Midbrain (tissue), 1 donor: Measurements from ENCODE around the gene ZMIZ1.

ENCODE experiments used
- DNase-seq: peaks from one replicate; lab custom pipeline; 2025; lab: John Stamatoyannopoulos, UW

Gene ZMIZ1

DNA sequence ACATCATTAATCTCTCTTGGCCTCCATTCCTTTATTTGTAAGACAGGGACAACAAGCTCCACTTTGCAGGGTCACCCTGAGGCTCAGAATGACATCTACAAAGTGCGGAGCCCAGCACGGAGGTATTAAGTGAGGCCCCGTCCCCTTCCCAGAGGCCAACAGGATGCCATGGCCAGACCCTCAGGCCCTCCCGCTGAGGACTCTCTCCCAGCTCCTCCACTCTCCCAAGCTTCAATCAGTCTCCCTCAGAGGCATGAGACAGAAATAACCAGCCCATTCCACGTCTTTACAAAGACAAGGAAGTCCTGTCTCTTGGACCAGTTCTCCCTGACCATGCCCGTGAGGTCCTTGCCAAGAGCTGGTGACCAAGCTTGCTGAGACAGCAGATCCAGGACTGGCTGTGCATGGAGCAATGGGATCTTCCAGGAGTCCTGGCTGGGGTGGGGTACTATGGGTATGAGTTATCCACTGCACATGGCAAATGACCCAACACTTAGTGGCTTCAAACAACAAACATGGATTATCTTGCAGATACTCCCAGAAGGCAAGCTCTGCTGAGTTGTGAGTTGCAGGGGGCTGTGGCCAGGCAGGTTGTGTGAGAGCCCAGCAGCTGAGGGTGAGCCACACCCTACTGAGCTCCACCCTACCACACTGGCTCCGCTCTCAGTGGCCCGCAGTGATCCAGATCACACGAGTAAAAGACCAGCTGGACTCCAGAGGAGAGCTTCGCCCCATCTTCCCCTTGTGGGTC lies 274.2 kb downstream of the ZMIZ1 start:
- DNase-seq, result no peak

DNA sequence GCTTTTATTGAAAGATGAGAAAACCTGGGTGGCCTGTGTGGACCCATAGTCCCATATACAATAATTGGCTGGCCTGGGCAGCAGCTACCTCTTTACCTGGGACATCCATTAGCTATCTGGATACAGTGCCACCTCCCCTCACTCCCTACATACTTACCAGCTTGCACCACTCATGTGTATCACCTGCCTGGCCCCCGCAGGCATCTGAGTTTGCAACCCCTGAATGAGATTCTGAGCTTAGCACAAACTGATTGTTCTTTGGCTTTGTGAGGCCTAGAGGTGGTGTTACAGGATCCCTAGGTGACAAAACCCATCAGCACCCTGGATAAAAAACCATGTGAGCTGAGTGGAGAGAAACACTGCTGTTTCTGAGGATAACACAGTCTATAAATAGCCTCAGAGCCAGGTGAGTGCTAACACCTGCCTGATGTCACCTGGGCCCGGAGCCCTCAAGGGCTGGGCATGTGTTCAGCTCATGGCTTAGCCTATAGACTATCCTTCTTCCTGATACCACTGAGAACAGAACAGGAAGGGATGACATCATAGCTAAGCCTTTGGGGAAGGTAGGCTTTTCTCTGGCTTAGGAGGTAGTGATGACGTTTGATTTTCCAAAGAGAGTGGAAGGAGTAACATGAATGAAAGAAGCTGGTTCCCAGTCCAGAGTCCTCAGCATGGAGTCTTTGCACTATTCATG lies 275.9 kb downstream of the ZMIZ1 start:
- no peak for DNase-seq

DNA sequence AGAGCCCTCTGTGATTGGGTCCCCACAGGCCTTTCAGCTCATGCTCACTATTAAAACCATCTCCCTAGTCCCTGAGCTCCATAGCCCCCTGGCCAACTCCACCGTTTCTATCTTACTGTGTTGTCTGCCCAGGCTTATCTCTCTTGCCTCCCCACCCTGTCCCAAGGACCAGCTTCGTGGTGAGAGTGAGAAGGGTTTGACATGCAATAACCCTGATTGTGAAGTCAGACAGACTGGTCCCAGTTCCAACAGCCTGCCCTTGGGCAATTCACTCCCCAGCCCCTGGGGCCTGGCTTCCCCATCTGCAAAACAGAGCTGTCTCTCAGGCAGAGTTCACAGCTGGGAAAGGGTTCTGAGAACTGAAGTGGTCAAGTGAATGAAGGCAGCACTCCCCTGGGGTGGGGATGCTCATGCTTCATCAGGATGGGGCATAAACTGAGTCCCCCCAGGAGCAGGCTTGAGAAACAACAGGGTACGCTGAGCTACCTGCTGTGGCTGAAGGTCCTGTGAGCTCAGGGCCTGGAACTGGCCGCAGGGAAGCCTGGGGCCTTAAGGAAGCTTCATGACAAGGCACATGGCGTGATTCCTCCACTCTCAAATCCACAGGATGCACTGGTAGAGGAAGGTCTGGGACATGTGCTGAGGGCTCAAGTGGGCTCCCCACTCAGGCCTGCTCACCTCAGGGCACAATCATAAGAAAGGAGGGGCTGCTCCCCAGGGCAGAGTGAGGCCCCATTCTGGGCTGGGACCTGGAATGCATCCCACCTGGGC lies 276.7 kb downstream of the ZMIZ1 start:
- DNase-seq, result no peak

DNA sequence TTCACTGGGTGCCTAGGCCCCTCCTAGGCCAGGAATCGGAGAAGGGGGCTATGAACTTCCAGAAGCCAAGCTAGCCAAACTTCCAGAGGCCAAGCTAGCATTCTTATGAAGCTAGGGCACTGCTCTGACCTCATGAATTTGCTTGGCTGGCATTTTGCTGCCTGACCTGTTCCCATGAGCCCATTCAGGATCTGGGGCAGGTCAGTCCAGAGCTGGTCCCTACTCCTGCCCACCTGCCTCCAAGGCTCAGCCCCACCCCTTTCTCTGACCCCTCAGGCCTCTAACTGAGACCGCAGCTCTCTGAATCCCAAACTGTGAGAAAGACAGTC lies 277.2 kb downstream of the ZMIZ1 start:
- no peak for DNase-seq

DNA sequence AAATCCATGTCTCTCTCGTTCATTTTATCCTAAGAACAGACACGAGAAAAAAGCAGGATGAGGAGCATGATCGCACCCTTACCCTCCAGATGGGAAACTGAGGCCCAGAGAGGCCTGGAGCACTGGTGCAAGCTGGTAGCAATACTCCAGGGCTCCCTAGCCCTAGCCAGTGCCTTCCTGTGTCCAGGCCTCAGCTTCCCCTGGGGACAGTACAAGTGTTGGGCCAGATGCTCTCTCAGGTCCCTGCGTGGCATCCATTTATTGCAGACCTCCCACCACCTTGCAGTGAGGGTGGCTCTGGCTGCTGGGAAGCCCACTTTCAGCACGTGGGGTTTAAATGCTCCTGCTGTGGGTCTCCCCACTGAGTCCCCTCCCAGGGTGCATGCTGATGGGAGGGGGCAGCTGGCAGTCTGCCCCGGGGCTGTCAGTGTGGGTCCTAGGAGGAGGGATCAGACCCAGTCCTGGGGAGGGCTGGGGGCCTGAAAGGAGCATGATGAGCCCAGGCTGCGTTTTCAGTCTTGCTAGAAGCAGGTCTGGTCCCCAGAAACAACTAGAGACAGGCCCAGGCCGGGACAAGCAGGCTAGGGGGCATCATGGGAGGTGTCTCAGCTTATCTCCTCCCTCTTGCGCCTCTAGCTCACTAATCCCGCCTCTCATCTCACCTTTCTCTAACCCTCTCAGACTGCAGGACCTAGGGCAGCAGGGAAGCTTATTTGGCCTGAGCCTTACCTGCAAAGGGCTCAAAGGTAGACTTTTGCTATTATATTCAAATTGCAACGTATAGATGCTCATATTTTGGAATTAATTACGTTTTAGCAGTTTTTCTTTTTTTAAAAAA lies 277.8 kb downstream of the ZMIZ1 start:
- no peak for DNase-seq

DNA sequence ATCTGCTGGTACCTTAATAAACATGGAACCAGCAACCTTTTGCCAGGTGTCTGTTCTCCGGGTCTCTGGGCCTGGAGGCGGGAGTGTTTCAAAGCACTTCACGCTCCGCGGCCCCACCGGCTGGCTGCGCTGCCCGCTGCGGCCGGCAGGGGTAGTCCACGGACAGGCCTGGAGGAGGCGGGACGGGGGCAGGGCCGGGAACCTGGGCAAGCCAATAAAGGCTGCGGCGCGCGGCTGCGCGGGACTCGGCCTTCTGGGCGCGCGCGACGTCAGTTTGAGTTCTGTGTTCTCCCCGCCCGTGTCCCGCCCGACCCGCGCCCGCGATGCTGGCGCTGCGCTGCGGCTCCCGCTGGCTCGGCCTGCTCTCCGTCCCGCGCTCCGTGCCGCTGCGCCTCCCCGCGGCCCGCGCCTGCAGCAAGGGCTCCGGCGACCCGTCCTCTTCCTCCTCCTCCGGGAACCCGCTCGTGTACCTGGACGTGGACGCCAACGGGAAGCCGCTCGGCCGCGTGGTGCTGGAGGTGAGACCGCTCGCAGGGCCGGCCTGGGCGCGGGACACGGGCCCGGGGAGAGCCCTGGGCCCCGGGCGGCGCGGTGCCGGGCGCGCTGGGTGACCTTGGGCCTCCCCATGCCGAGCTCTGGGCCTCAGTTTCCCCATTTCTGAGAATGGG lies 278.6 kb downstream of the ZMIZ1 start, which contains the start of gene PPIF:
TSS of gene PPIF (plus strand) at position 244 of the 668 bp plus-strand sequence. CDS start at position 324, 80 bp downstream.
- peak; percentile 94 for DNase-seq

DNA sequence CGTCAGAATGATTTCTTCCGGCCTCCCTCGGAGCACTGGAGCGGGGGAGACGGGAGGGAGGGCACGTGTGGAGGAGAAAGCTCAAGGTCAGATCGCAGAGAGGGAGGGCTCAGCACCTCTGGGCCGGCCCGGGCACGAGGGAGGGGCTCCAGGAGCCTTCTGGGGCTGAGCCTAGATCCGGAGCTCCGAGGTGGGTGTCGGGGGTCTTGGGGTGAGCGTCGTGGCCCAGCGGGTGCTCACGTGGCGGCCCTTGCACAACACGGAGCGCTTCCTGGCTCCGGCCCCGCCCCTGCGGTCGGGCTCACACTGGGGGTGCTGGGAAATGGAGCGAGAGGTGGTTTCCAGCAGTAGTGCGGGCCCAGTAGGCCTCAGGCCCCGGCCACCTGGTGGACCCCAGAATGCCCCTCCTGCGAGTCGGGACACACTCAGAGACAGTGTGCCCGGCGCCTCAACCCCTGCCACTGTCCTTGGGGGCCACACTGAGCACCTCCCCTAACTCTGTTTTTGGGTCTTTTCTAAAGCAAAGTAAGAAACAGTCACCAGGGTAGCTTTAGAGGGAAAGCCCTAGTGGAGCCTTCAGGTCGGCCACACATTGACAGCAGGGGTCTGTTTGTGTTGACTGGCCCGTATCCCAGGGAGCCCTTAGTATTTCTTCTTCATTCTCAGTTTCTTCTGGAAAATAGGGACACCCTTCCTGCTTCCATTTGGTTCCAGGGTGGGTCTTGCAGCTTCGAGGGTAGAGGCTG lies 279.3 kb downstream of the ZMIZ1 start:
- DNase-seq, result peak; percentile 30

DNA sequence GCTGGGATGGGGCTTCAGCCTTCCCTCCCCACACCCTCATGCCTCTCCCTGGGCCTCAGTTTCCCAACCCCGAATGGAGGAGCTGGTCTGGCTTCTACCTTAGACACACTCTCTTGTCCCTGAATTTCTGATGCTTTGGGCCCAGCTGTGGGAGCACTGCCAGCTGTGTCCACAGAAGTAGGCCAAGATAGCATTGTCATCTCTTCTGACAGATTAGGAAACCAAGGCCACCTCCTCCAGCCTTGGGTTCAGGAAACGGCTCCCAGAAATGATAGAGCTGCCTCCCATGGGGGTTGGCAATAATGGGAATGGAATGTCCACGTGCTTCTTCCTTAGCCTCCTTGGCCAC lies 279.8 kb downstream of the ZMIZ1 start:
- no peak for DNase-seq

DNA sequence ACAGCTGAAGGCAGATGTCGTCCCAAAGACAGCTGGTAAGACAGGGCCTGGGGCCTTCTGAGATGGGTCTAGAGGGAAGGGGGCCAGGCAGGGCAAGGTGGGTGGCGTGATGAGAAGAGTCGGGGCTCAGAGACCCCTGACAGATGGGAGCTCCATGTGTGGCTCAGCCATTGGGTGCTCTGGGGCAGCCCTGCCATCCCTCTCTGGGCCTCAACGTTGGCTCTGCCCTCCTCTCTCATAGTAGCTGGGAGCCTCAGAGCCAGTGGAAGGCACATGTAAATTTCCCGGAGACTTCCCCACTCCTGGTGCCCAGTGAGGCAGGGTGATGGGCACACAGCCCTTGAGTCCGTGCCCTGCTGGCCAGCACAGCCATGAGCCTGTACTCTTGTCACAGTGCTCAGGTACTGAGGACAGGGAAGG lies 280.3 kb downstream of the ZMIZ1 start:
- no peak for DNase-seq

DNA sequence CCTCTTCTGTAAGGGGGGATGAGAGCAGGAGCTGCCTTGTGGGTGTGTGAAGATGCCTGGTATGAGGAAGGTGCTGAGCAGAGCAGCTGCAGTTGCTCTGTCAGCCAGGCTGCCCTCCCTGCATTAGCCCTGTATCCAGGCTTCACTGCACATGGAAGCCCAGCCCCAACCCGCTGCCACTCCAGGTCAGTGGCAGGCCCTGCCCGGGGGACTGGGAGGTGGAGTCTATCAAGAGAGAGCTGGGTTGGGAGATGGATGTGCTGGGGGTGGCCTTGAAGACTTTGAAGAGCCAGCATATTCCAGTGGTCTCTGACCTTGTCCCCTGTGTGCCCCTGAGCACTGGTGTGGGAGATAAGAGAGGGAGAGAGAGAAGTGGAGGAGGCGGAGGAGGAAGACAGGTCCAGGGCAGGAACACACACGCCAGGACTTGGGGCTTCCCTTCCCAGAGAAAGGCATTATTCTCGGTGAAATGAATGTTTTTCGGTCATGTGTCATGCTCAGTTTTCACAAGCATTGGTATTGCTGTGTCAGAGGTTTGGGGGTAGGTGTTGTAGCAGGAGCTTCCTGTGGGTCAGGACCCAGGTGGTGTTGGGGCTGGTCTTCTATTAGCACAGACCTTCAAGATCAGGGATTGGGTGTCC lies 281.1 kb downstream of the ZMIZ1 start:
- DNase-seq, result no peak

DNA sequence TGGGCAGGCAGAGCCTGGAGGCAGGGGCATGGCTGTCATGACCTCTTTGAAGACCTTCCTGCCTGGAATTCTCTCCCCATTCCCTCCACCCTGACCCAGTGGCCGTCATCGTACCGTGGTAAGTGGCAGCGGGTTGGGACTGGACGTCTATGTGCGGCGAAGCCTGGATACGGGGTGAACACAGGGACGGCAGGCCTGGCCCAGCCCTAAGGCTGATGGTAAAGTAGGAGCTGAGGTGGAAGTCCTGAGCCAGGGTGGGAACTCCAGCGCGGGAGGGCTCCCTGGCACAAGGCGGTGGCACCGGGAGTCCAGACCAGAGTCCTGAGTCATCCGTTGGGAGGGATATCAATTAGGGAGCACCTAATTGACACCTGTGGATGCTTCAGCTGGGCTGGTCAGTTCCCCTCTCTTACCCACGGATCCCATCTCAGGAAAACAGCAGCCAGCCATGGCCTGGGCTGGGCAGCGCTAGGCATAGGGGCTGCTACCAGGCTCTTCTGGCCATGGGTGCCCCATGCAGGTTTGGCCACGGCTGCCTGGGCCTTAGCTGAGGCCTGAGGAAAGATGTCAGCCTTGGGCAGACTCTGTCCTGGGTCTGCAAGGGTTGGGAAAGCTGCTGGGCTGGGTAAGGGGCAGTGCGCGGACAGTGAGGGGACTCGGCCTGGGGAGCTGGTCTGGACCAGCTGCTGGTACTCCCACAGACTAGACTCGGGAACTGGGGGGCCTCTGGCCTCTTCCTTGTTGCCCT lies 281.8 kb downstream of the ZMIZ1 start:
- DNase-seq, result no peak

DNA sequence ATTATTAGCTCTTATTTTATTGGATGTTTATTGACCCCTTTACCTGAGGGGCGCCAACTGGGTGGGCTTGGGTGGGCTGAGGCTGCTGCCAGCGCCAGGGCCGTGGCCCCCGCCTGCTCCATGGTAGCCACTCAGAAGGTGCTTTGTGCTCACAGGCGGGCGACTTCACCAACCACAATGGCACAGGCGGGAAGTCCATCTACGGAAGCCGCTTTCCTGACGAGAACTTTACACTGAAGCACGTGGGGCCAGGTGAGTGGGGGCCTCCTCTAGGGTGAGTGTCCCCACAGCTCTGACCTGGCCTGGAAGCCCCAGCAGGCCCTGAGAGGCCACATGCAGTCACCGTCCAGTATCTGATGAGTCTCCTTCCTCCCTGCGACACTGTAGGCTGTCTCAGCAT lies 282.6 kb downstream of the ZMIZ1 start:
- DNase-seq, result no peak

DNA sequence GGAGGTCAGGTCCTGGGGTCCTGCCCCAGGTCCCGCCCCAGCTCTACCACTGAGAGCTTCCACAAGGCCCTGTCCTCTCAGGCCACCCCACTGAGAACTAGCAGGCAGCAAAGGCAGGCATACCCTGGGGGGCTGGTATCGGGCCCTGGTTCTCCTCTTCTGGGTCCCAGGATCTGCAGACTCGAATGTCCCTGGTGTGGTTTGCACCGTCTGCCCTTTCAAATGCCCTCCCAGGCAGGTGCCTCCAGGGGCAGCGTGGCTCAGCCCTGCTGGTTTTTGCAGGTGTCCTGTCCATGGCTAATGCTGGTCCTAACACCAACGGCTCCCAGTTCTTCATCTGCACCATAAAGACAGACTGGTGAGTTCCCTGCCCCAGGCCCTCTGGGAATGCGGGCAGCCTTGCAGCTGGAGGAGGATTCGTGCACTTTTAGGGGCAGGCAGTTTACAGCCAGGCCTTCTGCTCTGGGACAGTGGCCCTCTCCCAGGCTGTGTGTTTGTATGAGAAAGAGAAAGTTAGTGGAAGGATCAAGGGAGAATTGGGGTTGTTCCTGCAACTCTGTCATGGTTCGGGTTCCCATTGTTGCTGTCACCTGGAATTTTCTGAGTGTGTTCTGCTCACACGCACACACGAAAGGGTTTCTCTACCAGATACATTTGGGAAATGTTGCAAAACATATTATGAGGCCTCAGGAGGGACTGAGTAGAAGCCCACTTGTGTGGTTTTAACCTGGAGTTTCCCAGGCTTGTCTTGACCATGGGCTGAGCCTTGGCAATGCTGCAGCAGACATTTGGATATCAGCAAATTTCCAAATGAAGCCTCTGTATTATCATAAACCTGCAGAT lies 283.5 kb downstream of the ZMIZ1 start:
- DNase-seq, result no peak

DNA sequence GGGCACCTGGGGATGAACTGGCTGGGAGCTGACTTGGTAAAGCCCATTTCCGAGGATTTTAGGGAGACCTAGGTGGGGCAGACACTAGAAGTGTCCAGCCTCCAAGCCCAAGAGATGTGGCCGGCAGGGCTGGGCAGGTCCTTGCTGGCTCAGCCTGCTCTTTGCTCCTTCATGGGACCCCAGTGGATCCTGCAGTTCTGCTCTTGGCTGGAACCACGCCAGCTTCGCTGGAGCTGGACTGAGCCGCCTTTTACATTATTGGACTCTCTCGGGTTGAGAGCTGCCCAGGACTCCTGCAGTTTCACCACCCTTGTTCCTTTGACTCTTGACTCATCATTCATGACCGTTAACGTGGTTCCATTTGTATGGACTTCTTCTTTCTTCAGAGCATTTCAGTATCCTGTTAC lies 284.2 kb downstream of the ZMIZ1 start:
- DNase-seq, result no peak

DNA sequence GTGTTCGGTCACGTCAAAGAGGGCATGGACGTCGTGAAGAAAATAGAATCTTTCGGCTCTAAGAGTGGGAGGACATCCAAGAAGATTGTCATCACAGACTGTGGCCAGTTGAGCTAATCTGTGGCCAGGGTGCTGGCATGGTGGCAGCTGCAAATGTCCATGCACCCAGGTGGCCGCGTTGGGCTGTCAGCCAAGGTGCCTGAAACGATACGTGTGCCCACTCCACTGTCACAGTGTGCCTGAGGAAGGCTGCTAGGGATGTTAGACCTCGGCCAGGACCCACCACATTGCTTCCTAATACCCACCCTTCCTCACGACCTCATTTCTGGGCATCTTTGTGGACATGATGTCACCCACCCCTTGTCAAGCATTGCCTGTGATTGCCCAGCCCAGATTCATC lies 285.0 kb downstream of the ZMIZ1 start:
- DNase-seq, result no peak

DNA sequence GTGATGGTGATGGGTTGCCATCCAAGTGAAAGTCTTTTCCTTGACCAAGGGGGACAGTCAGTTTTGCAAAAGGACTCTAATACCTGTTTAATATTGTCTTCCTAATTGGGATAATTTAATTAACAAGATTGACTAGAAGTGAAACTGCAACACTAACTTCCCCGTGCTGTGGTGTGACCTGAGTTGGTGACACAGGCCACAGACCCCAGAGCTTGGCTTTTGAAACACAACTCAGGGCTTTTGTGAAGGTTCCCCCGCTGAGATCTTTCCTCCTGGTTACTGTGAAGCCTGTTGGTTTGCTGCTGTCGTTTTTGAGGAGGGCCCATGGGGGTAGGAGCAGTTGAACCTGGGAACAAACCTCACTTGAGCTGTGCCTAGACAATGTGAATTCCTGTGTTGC lies 285.4 kb downstream of the ZMIZ1 start:
- no peak for DNase-seq

DNA sequence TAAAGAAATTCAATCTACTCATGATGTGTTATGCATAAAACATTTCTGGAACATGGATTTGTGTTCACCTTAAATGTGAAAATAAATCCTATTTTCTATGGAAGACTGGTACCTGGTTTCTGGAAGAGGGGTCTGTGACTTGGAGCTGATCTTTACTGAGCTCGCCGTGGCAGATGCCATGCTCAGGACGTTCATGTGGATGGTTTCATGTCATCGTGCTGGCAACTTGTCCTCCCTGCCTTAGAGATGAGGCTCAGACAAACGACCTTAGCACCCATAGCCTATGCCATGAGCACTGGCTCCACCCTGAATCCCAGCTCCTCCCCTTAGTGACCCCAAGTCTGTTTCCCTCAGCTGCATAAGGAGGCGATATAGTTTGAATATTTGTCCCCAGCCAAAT lies 285.8 kb downstream of the ZMIZ1 start:
- DNase-seq, result no peak

DNA sequence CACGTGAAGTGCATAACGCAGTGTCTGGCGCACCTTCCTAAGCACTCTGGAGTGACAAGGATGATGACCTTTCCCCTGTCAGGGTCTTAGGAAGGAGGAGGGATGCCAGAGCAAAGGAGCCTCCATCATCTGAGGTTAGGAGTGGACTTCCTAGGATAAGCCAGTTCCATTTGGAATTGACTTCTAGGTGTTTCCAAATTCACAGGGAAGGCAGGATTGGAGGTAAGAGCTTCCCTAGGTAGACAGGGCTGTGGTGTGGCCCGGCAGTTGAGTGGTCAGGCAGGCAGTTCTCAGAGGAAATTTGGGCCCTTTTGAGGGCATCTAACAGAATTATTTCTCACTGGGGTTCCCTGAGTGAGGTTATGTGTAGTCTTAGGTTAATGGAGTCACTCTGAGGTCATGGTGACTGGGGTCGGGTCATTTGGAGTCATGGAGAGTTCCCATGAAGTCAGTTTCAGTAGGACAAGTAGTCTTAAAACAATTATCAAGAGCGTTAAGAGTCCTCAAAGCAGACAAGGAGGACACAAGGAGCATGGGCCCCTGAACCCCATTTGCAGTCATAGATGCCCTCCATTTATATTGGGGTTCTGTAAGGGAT lies 286.8 kb downstream of the ZMIZ1 start:
- DNase-seq, result no peak
